Neural cell (in vitro differentiated cells): ENCODE data around the gene LIPT1. TPM values are rescaled to one million over a fixed set of nuclear protein-coding genes. Genes with fewer than 3 reads are reported as not detected.
"Not testable (repeated sequence)": the region's sequence is repeated elsewhere in the genome, so short reads cannot be mapped to it uniquely, and the experiment has no call there.

Source experiments
- H2AFZ ChIP-seq: fragments of 200-600, 300-800 bp; sonication (generic), shearing (Covaris generic); 2 replicates; pipeline ENCODE4 v1.6.0; 2014; ENCODE audit warnings: low read depth, mild to moderate bottlenecking, antibody characterized with exemption, low read length, moderate library complexity
- H3F3A ChIP-seq: fragments of 200-600 bp; shearing (Covaris generic); 2 replicates; pipeline ENCODE4 v1.6.1; 2016; ENCODE audit warnings: mild to moderate bottlenecking, moderate library complexity, mixed read lengths, antibody characterized with exemption, low read length; ENCODE audit not compliant: insufficient read depth, poor library complexity, severe bottlenecking
- H3K27ac ChIP-seq: fragments of 200-600, 300-800 bp; sonication (generic), shearing (Covaris generic); 2 replicates; pipeline ENCODE4 v1.5.1; 2014; ENCODE audit warnings: mild to moderate bottlenecking, low read length, moderate library complexity
- H3K27me3 ChIP-seq: fragments of 300-800, 200-600 bp; sonication (generic), shearing (Covaris generic); 2 replicates; pipeline ENCODE4 v1.6.0; 2014; ENCODE audit warnings: mild to moderate bottlenecking, low read depth, low read length, moderate library complexity; ENCODE audit not compliant: insufficient read depth
- H3K36me3 ChIP-seq: fragments of 300-800, 200-600 bp; sonication (generic), shearing (Covaris generic); 2 replicates; pipeline ENCODE4 v1.5.1; 2014; ENCODE audit warnings: mild to moderate bottlenecking, antibody characterized with exemption, low read length, moderate library complexity; ENCODE audit not compliant: insufficient read depth
- H3K4me2 ChIP-seq: fragments of 300-800, 200-600 bp; sonication (generic), shearing (Covaris generic); 2 replicates; pipeline ENCODE4 v1.6.0; 2014; ENCODE audit warnings: mild to moderate bottlenecking, low read length
- H3K4me3 ChIP-seq: fragments of 300-800, 200-600 bp; sonication (generic), shearing (Covaris generic); 2 replicates; pipeline ENCODE4 v1.5.1; 2014; ENCODE audit warnings: mild to moderate bottlenecking, low read length, moderate library complexity
- H3K79me2 ChIP-seq: fragments of 200-600 bp; shearing (Covaris generic); replicated peaks from 2 replicates; pipeline ENCODE4 v1.6.0; 2014; ENCODE audit warnings: mild to moderate bottlenecking, low read length, moderate library complexity; ENCODE audit not compliant: insufficient read depth
- H3K9ac ChIP-seq: fragments of 300-800, 200-600 bp; sonication (generic), shearing (Covaris generic); 2 replicates; pipeline ENCODE4 v1.6.1; 2016; ENCODE audit warnings: mild to moderate bottlenecking, low read length, mixed read lengths
- H3K9me2 ChIP-seq: fragments of 200-600 bp; shearing (Covaris generic); 2 replicates; pipeline ENCODE4 v1.6.1; 2016; ENCODE audit warnings: mild to moderate bottlenecking, low read length, mixed read lengths; ENCODE audit not compliant: insufficient read depth
- H3K9me3 ChIP-seq: fragments of 200-600, 300-800 bp; sonication (generic), shearing (Covaris generic); 2 replicates; pipeline ENCODE4 v1.6.1; 2016; ENCODE audit warnings: mild to moderate bottlenecking, mixed run types, low read length, moderate library complexity, mixed read lengths
- H4K20me1 ChIP-seq: fragments of 200-600 bp; shearing (Covaris generic); 2 replicates; pipeline ENCODE4 v1.6.1; 2016; ENCODE audit warnings: mild to moderate bottlenecking, mixed run types; ENCODE audit not compliant: insufficient read depth
- EP300 ChIP-seq: fragments of 450-650 bp; conservative IDR thresholded peaks from 2 replicates; pipeline ENCODE4 v1.6.1; 2014; ENCODE audit warnings: antibody characterized with exemption, mild to moderate bottlenecking, moderate library complexity; ENCODE audit not compliant: poor library complexity, severe bottlenecking
- EZH2 ChIP-seq: fragments of 200-600, 300-800 bp; shearing (Covaris generic), sonication (generic); IDR thresholded peaks from 2 replicates; pipeline ENCODE4 v1.6.1; 2014; ENCODE audit warnings: antibody characterized with exemption, low read length, borderline replicate concordance, mild to moderate bottlenecking; ENCODE audit not compliant: insufficient read depth, poor library complexity, severe bottlenecking
- MXI1 ChIP-seq: fragments of 450-650 bp; conservative IDR thresholded peaks from 2 replicates; pipeline ENCODE4 v1.6.1; 2014; ENCODE audit warnings: antibody characterized with exemption, mild to moderate bottlenecking; ENCODE audit not compliant: poor library complexity, severe bottlenecking
- POLR2AphosphoS5 ChIP-seq: IDR thresholded peaks from 2 replicates; pipeline ENCODE4 v1.6.1; 2012
- RAD21 ChIP-seq: fragments of 450-650 bp; conservative IDR thresholded peaks from 2 replicates; pipeline ENCODE4 v1.6.1; 2014; ENCODE audit warnings: antibody characterized with exemption, mild to moderate bottlenecking, moderate library complexity
- SMC3 ChIP-seq: fragments of 450-650 bp; conservative IDR thresholded peaks from 2 replicates; pipeline ENCODE4 v1.6.1; 2014; ENCODE audit warnings: antibody characterized with exemption, mild to moderate bottlenecking, moderate library complexity; ENCODE audit not compliant: poor library complexity
- TAF1 ChIP-seq: IDR thresholded peaks from 2 replicates; pipeline ENCODE4 v1.6.1; 2012; ENCODE audit warnings: low read depth
- polyA plus RNA-seq: library from polyadenylated mRNA; depleted of rRNA; stranded (reverse); fragments of >200 nt; gene quantifications from 2 replicates; pipeline ENCODE4 v1.2.3, GENCODE V29; 2014
- TF ChIP-seq, protein P1 (sequence below): IDR thresholded peaks from 2 replicates; pipeline ENCODE4 v1.6.1; 2012; ENCODE audit warnings: borderline replicate concordance
- TF ChIP-seq, protein P2 (sequence below): fragments of 450-650 bp; IDR thresholded peaks from 2 replicates; pipeline ENCODE4 v1.5.1; 2014; ENCODE audit warnings: antibody characterized with exemption, mild to moderate bottlenecking, moderate library complexity; ENCODE audit not compliant: poor library complexity, severe bottlenecking

Gene LIPT1
- polyA plus RNA-seq, 1 donor from 2014 or later: 2.8 TPM

DNA sequence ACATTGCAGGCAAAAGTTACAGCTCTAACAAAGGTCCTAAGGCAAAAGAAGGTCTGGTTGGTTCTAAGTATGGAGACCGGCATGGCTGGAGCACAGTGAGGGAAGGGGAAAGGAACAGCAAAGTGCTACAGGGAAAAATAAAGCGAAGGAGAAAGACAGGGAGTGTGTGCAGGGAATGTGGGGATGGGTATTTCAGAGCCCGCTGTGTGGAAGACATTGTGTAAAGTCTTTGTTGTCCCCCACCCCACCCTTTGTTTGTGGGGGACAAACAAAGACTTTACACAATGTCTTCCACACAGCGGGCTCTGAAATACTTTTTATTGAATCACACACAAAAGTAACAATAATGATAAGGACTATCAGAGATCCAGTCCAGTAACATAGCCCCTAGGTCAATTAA is 42.1 kb upstream of the LIPT1 start:
- H3K79me2 ChIP-seq: no peaks in the 10 kb centered on the region
- H3K9me3 ChIP-seq: no peaks in the 10 kb centered on the region
- no peak overlapping the region for H2AFZ ChIP-seq
- H3K9me2 ChIP-seq: no peaks in the 10 kb centered on the region
- H3K27me3 ChIP-seq: no peaks in the 10 kb centered on the region
- H3F3A ChIP-seq: no peaks in the 10 kb centered on the region
- no peaks in the 10 kb centered on the region for H3K36me3 ChIP-seq
- H4K20me1 ChIP-seq: no peaks in the 10 kb centered on the region
- no peak for TF ChIP-seq EP300
- no peak for TF ChIP-seq TAF1
- no peak for TF ChIP-seq RAD21
- TF ChIP-seq MXI1: no peak
- TF ChIP-seq, protein P1, sequence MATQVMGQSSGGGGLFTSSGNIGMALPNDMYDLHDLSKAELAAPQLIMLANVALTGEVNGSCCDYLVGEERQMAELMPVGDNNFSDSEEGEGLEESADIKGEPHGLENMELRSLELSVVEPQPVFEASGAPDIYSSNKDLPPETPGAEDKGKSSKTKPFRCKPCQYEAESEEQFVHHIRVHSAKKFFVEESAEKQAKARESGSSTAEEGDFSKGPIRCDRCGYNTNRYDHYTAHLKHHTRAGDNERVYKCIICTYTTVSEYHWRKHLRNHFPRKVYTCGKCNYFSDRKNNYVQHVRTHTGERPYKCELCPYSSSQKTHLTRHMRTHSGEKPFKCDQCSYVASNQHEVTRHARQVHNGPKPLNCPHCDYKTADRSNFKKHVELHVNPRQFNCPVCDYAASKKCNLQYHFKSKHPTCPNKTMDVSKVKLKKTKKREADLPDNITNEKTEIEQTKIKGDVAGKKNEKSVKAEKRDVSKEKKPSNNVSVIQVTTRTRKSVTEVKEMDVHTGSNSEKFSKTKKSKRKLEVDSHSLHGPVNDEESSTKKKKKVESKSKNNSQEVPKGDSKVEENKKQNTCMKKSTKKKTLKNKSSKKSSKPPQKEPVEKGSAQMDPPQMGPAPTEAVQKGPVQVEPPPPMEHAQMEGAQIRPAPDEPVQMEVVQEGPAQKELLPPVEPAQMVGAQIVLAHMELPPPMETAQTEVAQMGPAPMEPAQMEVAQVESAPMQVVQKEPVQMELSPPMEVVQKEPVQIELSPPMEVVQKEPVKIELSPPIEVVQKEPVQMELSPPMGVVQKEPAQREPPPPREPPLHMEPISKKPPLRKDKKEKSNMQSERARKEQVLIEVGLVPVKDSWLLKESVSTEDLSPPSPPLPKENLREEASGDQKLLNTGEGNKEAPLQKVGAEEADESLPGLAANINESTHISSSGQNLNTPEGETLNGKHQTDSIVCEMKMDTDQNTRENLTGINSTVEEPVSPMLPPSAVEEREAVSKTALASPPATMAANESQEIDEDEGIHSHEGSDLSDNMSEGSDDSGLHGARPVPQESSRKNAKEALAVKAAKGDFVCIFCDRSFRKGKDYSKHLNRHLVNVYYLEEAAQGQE: no peak
- no peak for TF ChIP-seq POLR2AphosphoS5
- TF ChIP-seq, protein P2, sequence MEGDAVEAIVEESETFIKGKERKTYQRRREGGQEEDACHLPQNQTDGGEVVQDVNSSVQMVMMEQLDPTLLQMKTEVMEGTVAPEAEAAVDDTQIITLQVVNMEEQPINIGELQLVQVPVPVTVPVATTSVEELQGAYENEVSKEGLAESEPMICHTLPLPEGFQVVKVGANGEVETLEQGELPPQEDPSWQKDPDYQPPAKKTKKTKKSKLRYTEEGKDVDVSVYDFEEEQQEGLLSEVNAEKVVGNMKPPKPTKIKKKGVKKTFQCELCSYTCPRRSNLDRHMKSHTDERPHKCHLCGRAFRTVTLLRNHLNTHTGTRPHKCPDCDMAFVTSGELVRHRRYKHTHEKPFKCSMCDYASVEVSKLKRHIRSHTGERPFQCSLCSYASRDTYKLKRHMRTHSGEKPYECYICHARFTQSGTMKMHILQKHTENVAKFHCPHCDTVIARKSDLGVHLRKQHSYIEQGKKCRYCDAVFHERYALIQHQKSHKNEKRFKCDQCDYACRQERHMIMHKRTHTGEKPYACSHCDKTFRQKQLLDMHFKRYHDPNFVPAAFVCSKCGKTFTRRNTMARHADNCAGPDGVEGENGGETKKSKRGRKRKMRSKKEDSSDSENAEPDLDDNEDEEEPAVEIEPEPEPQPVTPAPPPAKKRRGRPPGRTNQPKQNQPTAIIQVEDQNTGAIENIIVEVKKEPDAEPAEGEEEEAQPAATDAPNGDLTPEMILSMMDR: no peak
- no peak for TF ChIP-seq EZH2
- no peak for TF ChIP-seq SMC3
- H3K4me3 ChIP-seq: no peak overlapping the region
- no peak overlapping the region for H3K9ac ChIP-seq
- no peak overlapping the region for H3K4me2 ChIP-seq
- H3K27ac ChIP-seq: no peak overlapping the region

DNA sequence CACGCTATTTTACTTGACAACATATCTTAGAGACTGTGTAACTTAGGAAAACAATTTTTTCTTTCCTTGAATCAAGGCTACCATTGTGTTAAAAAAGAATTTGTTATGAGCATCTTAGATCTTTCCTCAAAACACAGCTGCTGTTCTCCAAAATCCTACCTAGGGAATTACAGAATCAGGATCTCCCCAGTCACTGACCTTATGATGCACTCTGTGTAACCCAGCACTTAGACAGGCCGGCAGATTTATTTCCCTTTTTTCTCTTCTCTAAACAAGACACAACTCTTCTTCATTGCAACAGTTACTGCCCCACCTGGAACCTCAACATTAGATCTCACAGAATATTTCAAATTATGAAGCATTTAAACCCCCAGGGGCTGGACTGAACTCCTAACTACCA is 26.8 kb upstream of the LIPT1 start:
- Histone ChIP-seq H3K9ac (no peak overlapping the region), H2AFZ (no peak overlapping the region), H4K20me1 (no peaks in the 10 kb centered on the region), H3K9me2 (no peaks in the 10 kb centered on the region), H3F3A (no peaks in the 10 kb centered on the region), H3K79me2 (no peaks in the 10 kb centered on the region), H3K36me3 (no peaks in the 10 kb centered on the region), H3K27me3 (no peaks in the 10 kb centered on the region), H3K9me3 (peaks cover 2% of the 10 kb centered on the region), H3K4me2 (no peak overlapping the region), H3K4me3 (no peak overlapping the region), H3K27ac (no peak overlapping the region)
- TF ChIP-seq EP300 (no peak), MXI1 (no peak)

DNA sequence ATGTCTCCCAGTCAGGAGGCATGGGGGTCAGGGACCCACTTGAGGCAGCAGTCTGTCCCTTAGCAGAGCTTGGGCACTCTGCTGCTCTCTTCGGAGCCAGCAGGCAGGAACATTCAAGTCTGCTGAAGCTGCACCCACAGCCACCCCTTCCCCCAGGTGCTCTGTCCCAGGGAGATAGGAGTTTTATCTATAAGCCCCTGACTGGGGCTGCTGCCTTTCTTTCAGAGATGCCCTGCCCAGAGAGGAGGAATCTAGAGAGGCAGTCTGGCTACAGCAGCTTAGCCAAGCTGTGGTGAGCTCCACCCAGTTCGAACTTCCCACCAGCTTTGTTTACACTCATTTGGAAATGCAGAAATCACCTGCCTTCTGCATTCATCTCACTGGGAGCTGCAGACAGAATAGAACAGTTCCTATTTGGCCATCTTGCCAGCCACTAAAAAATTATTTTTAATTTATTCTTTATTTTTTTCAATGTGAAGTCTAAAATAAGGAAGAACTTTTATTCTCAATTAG is 19.7 kb upstream of the LIPT1 start:
- H3K79me2 ChIP-seq, H3K9me2 ChIP-seq, H3K36me3 ChIP-seq, H3K27me3 ChIP-seq, H3K4me2 ChIP-seq, H3K4me3 ChIP-seq, H4K20me1 ChIP-seq, H3K9ac ChIP-seq, H3K27ac ChIP-seq, H3K9me3 ChIP-seq, H2AFZ ChIP-seq, H3F3A ChIP-seq: not testable (repeated sequence)
